IMR-90 (cell line): ENCODE data around the gene PRR22. TPM values are rescaled to one million over a fixed set of nuclear protein-coding genes. Genes with fewer than 3 reads are reported as not detected.

Experiments used
- ATAC-seq: fragments of 200-7000 bp; cut with Tn5 transposase; 2 replicates; pipeline ENCODE4 v1.9.1; 2020; ENCODE audit warnings: low read depth, mild to moderate bottlenecking, moderate library complexity
- BruUV-seq: library from RNA; stranded (reverse); fragments of 400-500 nt; replicated peaks from 2 replicates; lab custom pipeline; 2021; lab: Mats Ljungman, UMichigan
- CTCF ChIA-PET: fragments of 300-600 bp; formaldehyde crosslinking; extraction: SDS; loops from one replicate; lab custom pipeline; 2021; ENCODE audit warnings: antibody characterized with exemption; lab: Yijun Ruan, JAX
- POLR2A ChIA-PET: fragments of 300-600 bp; sonication (Branson Sonifier 250); formaldehyde crosslinking; loops from one replicate; lab custom pipeline; 2022; ENCODE audit warnings: antibody characterized with exemption; ENCODE audit not compliant: unreplicated experiment; lab: Charles Lee
- DNase-seq: peaks from one replicate; pipeline ENCODE4 v3.0.0; 2013
- H2AFZ ChIP-seq: replicated peaks from 2 replicates; pipeline ENCODE3; 2013; ENCODE audit warnings: low read length, mild to moderate bottlenecking; ENCODE audit not compliant: poor library complexity
- H2AK5ac ChIP-seq: 2 replicates; pipeline ENCODE4 v1.6.1; 2013; ENCODE audit warnings: low read depth, low read length, inconsistent platforms
- H2AK9ac ChIP-seq: replicated peaks from 2 replicates; pipeline ENCODE3; 2013; ENCODE audit warnings: mild to moderate bottlenecking, low read depth, low read length, moderate library complexity; ENCODE audit not compliant: poor library complexity
- H2BK120ac ChIP-seq: 2 replicates; pipeline ENCODE4 v1.6.1; 2013; ENCODE audit warnings: low read depth, low read length, inconsistent platforms
- H2BK15ac ChIP-seq: 3 replicates; pipeline ENCODE4 v1.6.1; 2013; ENCODE audit warnings: low read depth, low read length, inconsistent platforms
- H2BK20ac ChIP-seq: 2 replicates; pipeline ENCODE4 v1.6.1; 2013; ENCODE audit warnings: low read depth, mild to moderate bottlenecking, inconsistent platforms, low read length, moderate library complexity
- H2BK5ac ChIP-seq: 2 replicates; pipeline ENCODE4 v1.6.1; 2013; ENCODE audit warnings: mild to moderate bottlenecking, low read depth, low read length, inconsistent platforms; ENCODE audit not compliant: poor library complexity, severe bottlenecking
- H3K14ac ChIP-seq: replicated peaks from 2 replicates; pipeline ENCODE4 v1.6.1; 2013; ENCODE audit warnings: low read depth, low read length, inconsistent platforms
- H3K18ac ChIP-seq: 2 replicates; pipeline ENCODE4 v1.6.1; 2013; ENCODE audit warnings: low read depth, low read length, control low read depth
- H3K23ac ChIP-seq: 2 replicates; pipeline ENCODE4 v1.6.1; 2013; ENCODE audit warnings: low read depth, low read length, inconsistent platforms
- H3K27ac ChIP-seq: 2 replicates; pipeline ENCODE4 v1.5.1; 2013; ENCODE audit warnings: mild to moderate bottlenecking, control low read depth, low read length; ENCODE audit not compliant: insufficient read depth
- H3K27me3 ChIP-seq: 2 replicates; pipeline ENCODE4 v1.6.1; 2013; ENCODE audit warnings: low read length; ENCODE audit not compliant: control insufficient read depth, insufficient read depth
- H3K36me3 ChIP-seq: 2 replicates; pipeline ENCODE4 v1.6.1; 2013; ENCODE audit warnings: low read length, mixed read lengths; ENCODE audit not compliant: control insufficient read depth, insufficient read depth
- H3K4ac ChIP-seq: 2 replicates; pipeline ENCODE4 v1.6.1; 2013; ENCODE audit warnings: low read depth, low read length, inconsistent platforms
- H3K4me1 ChIP-seq: 2 replicates; pipeline ENCODE4 v1.6.1; 2013; ENCODE audit warnings: low read length, mixed read lengths; ENCODE audit not compliant: control insufficient read depth, insufficient read depth
- H3K4me2 ChIP-seq: 2 replicates; pipeline ENCODE4 v1.6.1; 2013; ENCODE audit warnings: low read depth, mild to moderate bottlenecking, control low read depth, low read length, moderate library complexity
- H3K4me3 ChIP-seq: 2 replicates; pipeline ENCODE4 v1.5.1; 2013; ENCODE audit warnings: low read depth, mild to moderate bottlenecking, control low read depth, low read length, moderate library complexity; ENCODE audit not compliant: insufficient read depth
- H3K56ac ChIP-seq: 2 replicates; pipeline ENCODE4 v1.6.1; 2013; ENCODE audit warnings: low read length, inconsistent platforms; ENCODE audit not compliant: insufficient read depth; ENCODE audit errors: extremely low read depth
- H3K79me1 ChIP-seq, 2 experiments: 2 replicates each; pipeline ENCODE4 v1.6.1; 2013; ENCODE audit warnings: low read length in 2 of 2, inconsistent platforms in 1 of 2, low read depth in 1 of 2
- H3K9ac ChIP-seq: 2 replicates; pipeline ENCODE4 v1.6.1; 2013; ENCODE audit warnings: low read depth, low read length, control low read depth
- H3K9me1 ChIP-seq: 2 replicates; pipeline ENCODE4 v1.6.1; 2013; ENCODE audit warnings: low read length, inconsistent platforms; ENCODE audit not compliant: insufficient read depth
- H3K9me3 ChIP-seq: 2 replicates; pipeline ENCODE4 v1.6.1; 2013; ENCODE audit warnings: low read length; ENCODE audit not compliant: control insufficient read depth, insufficient read depth
- H4K20me1 ChIP-seq: 2 replicates; pipeline ENCODE4 v1.6.1; 2013; ENCODE audit warnings: low read length, inconsistent platforms; ENCODE audit not compliant: insufficient read depth
- H4K5ac ChIP-seq: 2 replicates; pipeline ENCODE4 v1.6.1; 2013; ENCODE audit warnings: mild to moderate bottlenecking, low read depth, low read length, control low read depth
- H4K8ac ChIP-seq, 2 experiments: 2 replicates each; pipeline ENCODE4 v1.6.1; 2013; ENCODE audit warnings: low read depth in 2 of 2, low read length in 2 of 2, control low read depth in 1 of 2, inconsistent platforms in 1 of 2
- H4K91ac ChIP-seq: 2 replicates; pipeline ENCODE4 v1.6.1; 2013; ENCODE audit warnings: low read depth, low read length, inconsistent platforms; ENCODE audit not compliant: insufficient read depth
- BHLHE40 ChIP-seq: fragments of 150-350 bp; IDR thresholded peaks from 2 replicates; pipeline ENCODE4 v1.6.1; 2016; ENCODE audit warnings: mild to moderate bottlenecking, low read depth, low read length
- CEBPB ChIP-seq: IDR thresholded peaks from 2 replicates; pipeline ENCODE4 v1.6.1; 2012; ENCODE audit warnings: low read depth, low read length, improper control_type of control experiment
- CHD1 ChIP-seq: IDR thresholded peaks from 2 replicates; pipeline ENCODE4 v1.6.1; 2012; ENCODE audit warnings: low read depth, low read length, improper control_type of control experiment
- FOS ChIP-seq: fragments of 150-350 bp; IDR thresholded peaks from 2 replicates; pipeline ENCODE4 v1.6.1; 2016; ENCODE audit warnings: low read depth, low read length
- MAZ ChIP-seq: IDR thresholded peaks from 2 replicates; pipeline ENCODE4 v1.6.1; 2012; ENCODE audit warnings: low read depth, mild to moderate bottlenecking, low read length, improper control_type of control experiment, moderate library complexity, borderline replicate concordance
- NFE2L2 ChIP-seq: fragments of 150-350 bp; IDR thresholded peaks from 2 replicates; pipeline ENCODE4 v1.6.1; 2016; ENCODE audit warnings: low read depth, mild to moderate bottlenecking, low read length
- POLR2A ChIP-seq: IDR thresholded peaks from 2 replicates; pipeline ENCODE4 v1.6.1; 2012; ENCODE audit warnings: mild to moderate bottlenecking, low read depth, low read length
- RAD21 ChIP-seq: IDR thresholded peaks from 2 replicates; pipeline ENCODE4 v1.6.1; 2012; ENCODE audit warnings: low read length, improper control_type of control experiment
- WGBS, 2 experiments: methylation state at CpG; one replicate each; pipeline versions ENCODE4 v1.1.5 to v1.1.7; 2013; ENCODE audit warnings: missing lambda C conversion rate in 2 of 2; ENCODE audit not compliant: insufficient read length in 1 of 2; ENCODE audit errors: extremely low coverage in 2 of 2; 5-methylcytosine and 5-hydroxymethylcytosine counted together
- dilution Hi-C: fragments of 300-500 bp; cut with HindIII; formaldehyde crosslinking; loops from one replicate; pipeline ENCODE4 v1.14.3; 2018; ENCODE audit warnings: low sequenced_read_pairs; ENCODE audit not compliant: unreplicated experiment
- in situ Hi-C: fragments of 300-500 bp; cut with MboI; formaldehyde crosslinking; loops from 3 replicates; pipeline ENCODE4 v1.14.3; 2019; ENCODE audit warnings: low sequenced_read_pairs, inconsistent platforms, mixed read lengths
- intact Hi-C: fragments of 100-400 bp; cut with micrococcal nuclease; formaldehyde crosslinking; loops from 2 replicates; pipeline ENCODE4 v1.10.0; 2022
- polyA plus RNA-seq, 3 experiments: library from polyadenylated mRNA; depleted of rRNA; stranded (reverse); fragments of >200 nt; gene quantifications; 2 replicates each; pipeline ENCODE4 v1.2.3, GENCODE V29; 2012; ENCODE audit warnings: low replicate concordance in 1 of 3
- total RNA-seq: library from RNA; depleted of rRNA; stranded (reverse); fragments of >200 nt; gene quantifications from 2 replicates; pipeline ENCODE4 v1.2.3, GENCODE V29; 2012
- TF ChIP-seq, protein P1 (sequence below): conservative IDR thresholded peaks from 2 replicates; pipeline ENCODE4 v1.5.1; 2012; ENCODE audit warnings: mild to moderate bottlenecking, low read depth, low read length, improper control_type of control experiment

Gene PRR22
- total and polyA plus RNA-seq, 2 of the 4 experiments (the other 2 are of a cell fraction) = 0.92 TPM; not detected in 1

DNA sequence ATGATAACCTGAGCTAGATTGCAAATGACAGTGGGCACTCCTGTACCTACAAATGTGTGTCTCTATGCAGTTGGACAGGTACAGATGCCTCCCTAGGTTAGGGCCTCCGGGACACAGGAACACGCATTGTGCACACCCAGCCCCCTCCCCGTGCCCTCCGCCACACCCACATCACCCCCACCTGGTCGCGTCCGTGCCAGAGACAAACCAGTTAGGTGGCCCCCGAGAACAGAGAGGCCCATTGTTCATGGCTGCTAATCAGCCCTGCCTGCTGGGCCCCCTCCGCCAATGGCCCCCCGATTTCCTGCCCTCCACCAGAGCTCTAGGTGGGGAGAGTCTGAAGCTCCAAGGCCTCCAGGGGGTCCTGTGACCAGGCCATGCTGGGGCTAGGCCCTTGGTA is 34.0 kb upstream of the PRR22 start:
- H4K5ac ChIP-seq = no peak overlapping the region
- no peaks in the 10 kb centered on the region for H3K36me3 ChIP-seq
- dilution Hi-C loops (no loop called here), intact Hi-C loops (no loop called here), in situ Hi-C loops (no loop called here)
- H3K27ac ChIP-seq = no peak overlapping the region
- H3K9me1 ChIP-seq = no peaks in the 10 kb centered on the region
- no peak overlapping the region for H3K4me3 ChIP-seq
- H3K14ac ChIP-seq = no peak overlapping the region
- ATAC-seq = no peak
- H3K4ac ChIP-seq = no peak overlapping the region
- TF ChIP-seq CHD1 = no peak
- TF ChIP-seq BHLHE40 = no peak
- TF ChIP-seq RAD21 = no peak
- TF ChIP-seq MAZ = no peak
- TF ChIP-seq CEBPB = no peak
- no peak for TF ChIP-seq POLR2A
- no peak for TF ChIP-seq NFE2L2
- TF ChIP-seq, protein P1, sequence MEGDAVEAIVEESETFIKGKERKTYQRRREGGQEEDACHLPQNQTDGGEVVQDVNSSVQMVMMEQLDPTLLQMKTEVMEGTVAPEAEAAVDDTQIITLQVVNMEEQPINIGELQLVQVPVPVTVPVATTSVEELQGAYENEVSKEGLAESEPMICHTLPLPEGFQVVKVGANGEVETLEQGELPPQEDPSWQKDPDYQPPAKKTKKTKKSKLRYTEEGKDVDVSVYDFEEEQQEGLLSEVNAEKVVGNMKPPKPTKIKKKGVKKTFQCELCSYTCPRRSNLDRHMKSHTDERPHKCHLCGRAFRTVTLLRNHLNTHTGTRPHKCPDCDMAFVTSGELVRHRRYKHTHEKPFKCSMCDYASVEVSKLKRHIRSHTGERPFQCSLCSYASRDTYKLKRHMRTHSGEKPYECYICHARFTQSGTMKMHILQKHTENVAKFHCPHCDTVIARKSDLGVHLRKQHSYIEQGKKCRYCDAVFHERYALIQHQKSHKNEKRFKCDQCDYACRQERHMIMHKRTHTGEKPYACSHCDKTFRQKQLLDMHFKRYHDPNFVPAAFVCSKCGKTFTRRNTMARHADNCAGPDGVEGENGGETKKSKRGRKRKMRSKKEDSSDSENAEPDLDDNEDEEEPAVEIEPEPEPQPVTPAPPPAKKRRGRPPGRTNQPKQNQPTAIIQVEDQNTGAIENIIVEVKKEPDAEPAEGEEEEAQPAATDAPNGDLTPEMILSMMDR = no peak
- no peak for TF ChIP-seq FOS
- H3K18ac ChIP-seq = no peak overlapping the region
- H2BK15ac ChIP-seq = no peak overlapping the region
- H3K23ac ChIP-seq = no peak overlapping the region
- DNase-seq = no peak
- POLR2A ChIA-PET = no interaction called here
- no TSS peak for BruUV-seq
- no peak overlapping the region for H3K4me2 ChIP-seq
- CTCF ChIA-PET = interaction anchor here (0.9 kb wide), 1 partner anchor 15 kb away, joined by 9 read pairs; no protein-coding TSS in a partner anchor
- H2AK9ac ChIP-seq = no peak overlapping the region
- no peaks in the 10 kb centered on the region; the same call in 1 of the 2 replicates for H4K20me1 ChIP-seq
- no peak overlapping the region for H3K9ac ChIP-seq
- H3K79me1 ChIP-seq = no peaks in the 10 kb centered on the region
- H4K8ac ChIP-seq = no peak overlapping the region
- H3K9me3 ChIP-seq = no peaks in the 10 kb centered on the region
- H2BK5ac ChIP-seq = no peak overlapping the region
- H2AFZ ChIP-seq = peak overlapping the region; percentile 32
- H3K27me3 ChIP-seq = peaks cover 20% of the 10 kb centered on the region
- no peak overlapping the region for H2BK120ac ChIP-seq
- WGBS, 2 experiments = no CpG with 5 or more reads among the region's 10 CpGs
- H2AK5ac ChIP-seq = no peak overlapping the region
- H4K91ac ChIP-seq = no peak overlapping the region
- peaks cover 5% of the 10 kb centered on the region for H3K4me1 ChIP-seq
- no peak overlapping the region for H3K56ac ChIP-seq
- no peak overlapping the region for H2BK20ac ChIP-seq
